H9 (cell line): ENCODE data around the gene ADGRL3. TPM values are rescaled to one million over a fixed set of nuclear protein-coding genes. Genes with fewer than 3 reads are reported as not detected.

Experiments used
- DNase-seq: peaks from one replicate; pipeline ENCODE4 v3.0.0-alpha.2; 2017
- H2AFZ ChIP-seq: one replicate; pipeline ENCODE4 v1.6.1; 2013; ENCODE audit warnings: mild to moderate bottlenecking, low read length, control low read depth, moderate library complexity
- H2AK5ac ChIP-seq: 2 replicates; pipeline ENCODE4 v1.6.1; 2013; ENCODE audit warnings: low read length, control low read depth, mixed read lengths; ENCODE audit not compliant: insufficient read length
- H2BK120ac ChIP-seq: one replicate; pipeline ENCODE4 v1.6.1; 2013; ENCODE audit warnings: low read depth, mild to moderate bottlenecking, low read length, control low read depth, inconsistent platforms; ENCODE audit not compliant: poor library complexity, severe bottlenecking
- H2BK12ac ChIP-seq: 2 replicates; pipeline ENCODE4 v1.6.1; 2013; ENCODE audit warnings: low read length, control low read depth, mixed read lengths, low read depth; ENCODE audit not compliant: insufficient read length
- H2BK15ac ChIP-seq: 2 replicates; pipeline ENCODE4 v1.6.1; 2013; ENCODE audit warnings: low read depth, low read length, control low read depth
- H2BK20ac ChIP-seq: one replicate; pipeline ENCODE4 v1.6.1; 2013; ENCODE audit warnings: low read depth, mild to moderate bottlenecking, low read length, control low read depth, inconsistent platforms; ENCODE audit not compliant: poor library complexity, severe bottlenecking
- H2BK5ac ChIP-seq: 2 replicates; pipeline ENCODE4 v1.6.1; 2013; ENCODE audit warnings: low read length, control low read depth, mixed read lengths; ENCODE audit not compliant: insufficient read length
- H3K14ac ChIP-seq: 2 replicates; pipeline ENCODE4 v1.6.1; 2013; ENCODE audit warnings: low read length, control low read depth; ENCODE audit not compliant: insufficient read depth
- H3K18ac ChIP-seq: 2 replicates; pipeline ENCODE4 v1.6.1; 2013; ENCODE audit warnings: low read depth, mild to moderate bottlenecking, mixed read lengths, low read length, control low read depth; ENCODE audit not compliant: insufficient read length
- H3K23ac ChIP-seq: 2 replicates; pipeline ENCODE4 v1.6.1; 2013; ENCODE audit warnings: low read length, control low read depth, mixed read lengths, low read depth; ENCODE audit not compliant: insufficient read length
- H3K23me2 ChIP-seq: 2 replicates; pipeline ENCODE4 v1.6.1; 2013; ENCODE audit warnings: low read depth, mild to moderate bottlenecking, mixed read lengths, low read length, control low read depth; ENCODE audit not compliant: insufficient read length, poor library complexity, severe bottlenecking
- H3K27ac ChIP-seq: 2 replicates; pipeline ENCODE4 v1.5.1; 2013; ENCODE audit warnings: low read length, control low read depth, mixed read lengths, low read depth; ENCODE audit not compliant: insufficient read length
- H3K27me3 ChIP-seq: 2 replicates; pipeline ENCODE4 v1.6.1; 2013; ENCODE audit warnings: low read length, control low read depth, inconsistent platforms; ENCODE audit not compliant: insufficient read depth
- H3K4ac ChIP-seq: 2 replicates; pipeline ENCODE4 v1.6.1; 2013; ENCODE audit warnings: low read depth, mild to moderate bottlenecking, control low read depth, inconsistent platforms, low read length, moderate library complexity
- H3K4me1 ChIP-seq: 2 replicates; pipeline ENCODE4 v1.6.1; 2013; ENCODE audit warnings: low read length, control low read depth, inconsistent platforms; ENCODE audit not compliant: insufficient read depth
- H3K4me2 ChIP-seq: 2 replicates; pipeline ENCODE4 v1.6.1; 2013; ENCODE audit warnings: low read length, control low read depth, mixed read lengths; ENCODE audit not compliant: insufficient read length, insufficient read depth
- H3K56ac ChIP-seq: 2 replicates; pipeline ENCODE4 v1.6.1; 2013; ENCODE audit warnings: low read depth, mild to moderate bottlenecking, mixed read lengths, low read length, control low read depth; ENCODE audit not compliant: insufficient read length
- H3K79me1 ChIP-seq: 2 replicates; pipeline ENCODE4 v1.6.1; 2013; ENCODE audit warnings: low read depth, mild to moderate bottlenecking, moderate library complexity, low read length, control low read depth, inconsistent platforms; ENCODE audit not compliant: insufficient read depth, poor library complexity, severe bottlenecking
- H3K79me2 ChIP-seq: 2 replicates; pipeline ENCODE4 v1.6.1; 2013; ENCODE audit warnings: low read length, control low read depth, inconsistent platforms; ENCODE audit not compliant: insufficient read depth
- H3K9ac ChIP-seq: 2 replicates; pipeline ENCODE4 v1.6.1; 2013; ENCODE audit warnings: low read length, control low read depth, mixed read lengths; ENCODE audit not compliant: insufficient read length; ENCODE audit errors: extremely low read depth
- H3K9me3 ChIP-seq: one replicate; pipeline ENCODE4 v1.6.1; 2013; ENCODE audit warnings: low read depth, low read length, inconsistent platforms; ENCODE audit not compliant: control insufficient read depth
- H3T11ph ChIP-seq: one replicate; pipeline ENCODE4 v1.6.1; 2013; ENCODE audit warnings: mild to moderate bottlenecking, low read length, control low read depth, inconsistent platforms
- H4K20me1 ChIP-seq: one replicate; pipeline ENCODE4 v1.6.1; 2013; ENCODE audit not compliant: control insufficient read depth, insufficient read length, insufficient read depth
- H4K5ac ChIP-seq: 2 replicates; pipeline ENCODE4 v1.6.1; 2013; ENCODE audit warnings: low read depth, mild to moderate bottlenecking, mixed read lengths, low read length, control low read depth; ENCODE audit not compliant: insufficient read length
- H4K8ac ChIP-seq: replicated peaks from 2 replicates; pipeline ENCODE4 v1.6.1; 2013; ENCODE audit warnings: low read length, control low read depth, mixed read lengths, low read depth; ENCODE audit not compliant: insufficient read length
- H4K91ac ChIP-seq: 2 replicates; pipeline ENCODE4 v1.6.1; 2013; ENCODE audit warnings: low read depth, mild to moderate bottlenecking, moderate library complexity, mixed read lengths, low read length, control low read depth; ENCODE audit not compliant: insufficient read length
- H3K27ac Mint-ChIP-seq, 3 experiments: 2 replicates in 2 of 3; 3 replicates in 1 of 3; pipeline ENCODE4 v1.8.0; 2020 to 2021; ENCODE audit warnings: mixed read lengths in 3 of 3, mild to moderate bottlenecking in 1 of 3, moderate library complexity in 1 of 3
- H3K27me3 Mint-ChIP-seq: 2 replicates; pipeline ENCODE4 v1.8.0; 2021; ENCODE audit warnings: low read depth, mild to moderate bottlenecking, moderate library complexity, mixed read lengths
- H3K36me3 Mint-ChIP-seq, 3 experiments: 2 replicates in 2 of 3; 3 replicates in 1 of 3; pipeline ENCODE4 v1.8.0; 2020 to 2021; ENCODE audit warnings: low read depth in 3 of 3, mixed read lengths in 3 of 3; ENCODE audit not compliant: insufficient read depth in 1 of 3
- H3K4me1 Mint-ChIP-seq, 2 experiments: 2 replicates each; pipeline ENCODE4 v1.8.0; 2020; ENCODE audit warnings: mixed read lengths in 2 of 2
- H3K4me3 Mint-ChIP-seq, 2 experiments: 2 replicates in 1 of 2; 3 replicates in 1 of 2; pipeline ENCODE4 v1.8.0; 2020 to 2021; ENCODE audit warnings: mild to moderate bottlenecking in 2 of 2, mixed read lengths in 2 of 2, moderate library complexity in 1 of 2
- H3K9me3 Mint-ChIP-seq, 2 experiments: 2 replicates in 1 of 2; 3 replicates in 1 of 2; pipeline ENCODE4 v1.8.0; 2020; ENCODE audit warnings: mild to moderate bottlenecking in 2 of 2, mixed read lengths in 2 of 2, moderate library complexity in 1 of 2
- total RNA-seq: library from RNA; stranded (reverse); gene quantifications from 2 replicates; pipeline ENCODE4 v1.2.1, GENCODE V29; 2021
- TF ChIP-seq, protein P1 (sequence below): fragments of 200-600 bp; sonication (generic); conservative IDR thresholded peaks from 3 replicates; pipeline ENCODE4 v1.8.0; 2021; ENCODE audit warnings: antibody characterized with exemption, mild to moderate bottlenecking

The ADGRL3 gene
- total RNA-seq, 1 experiment from 2014 or later, result 5.9 TPM

DNA sequence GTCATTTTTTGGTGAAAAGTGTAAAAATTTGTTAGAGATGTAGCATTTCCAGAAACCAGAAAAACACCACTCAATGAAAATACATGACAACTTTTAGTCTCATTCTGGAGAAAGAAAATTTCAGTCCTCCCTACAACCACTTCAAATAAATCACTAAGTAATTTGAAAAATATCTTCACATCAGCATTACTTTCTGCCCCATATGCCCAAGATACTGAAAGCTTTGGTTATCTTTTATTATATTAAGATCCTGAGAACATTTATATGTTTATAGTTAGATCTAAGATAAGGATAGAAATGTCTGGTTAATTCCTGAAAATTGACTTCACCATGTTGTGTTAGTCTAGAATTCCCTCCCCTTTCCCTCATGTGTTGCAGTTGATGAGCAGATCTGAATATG, 119.0 kb downstream of the ADGRL3 start:
- H2BK20ac ChIP-seq, result no peak overlapping the region
- H3K27me3 ChIP-seq, result no peaks in the 10 kb centered on the region
- no peak overlapping the region for H3K9ac ChIP-seq
- no peak overlapping the region for H2AFZ ChIP-seq
- no peak overlapping the region for H3K56ac ChIP-seq
- no peak overlapping the region for H3K27ac ChIP-seq
- H3K4ac ChIP-seq, result no peak overlapping the region
- no peak overlapping the region for H3K14ac ChIP-seq
- H3K9me3 Mint-ChIP-seq, result peaks cover 21 to 29% of the 10 kb centered on the region in 2 experiments
- no peak overlapping the region for H2BK12ac ChIP-seq
- TF ChIP-seq, protein P1, sequence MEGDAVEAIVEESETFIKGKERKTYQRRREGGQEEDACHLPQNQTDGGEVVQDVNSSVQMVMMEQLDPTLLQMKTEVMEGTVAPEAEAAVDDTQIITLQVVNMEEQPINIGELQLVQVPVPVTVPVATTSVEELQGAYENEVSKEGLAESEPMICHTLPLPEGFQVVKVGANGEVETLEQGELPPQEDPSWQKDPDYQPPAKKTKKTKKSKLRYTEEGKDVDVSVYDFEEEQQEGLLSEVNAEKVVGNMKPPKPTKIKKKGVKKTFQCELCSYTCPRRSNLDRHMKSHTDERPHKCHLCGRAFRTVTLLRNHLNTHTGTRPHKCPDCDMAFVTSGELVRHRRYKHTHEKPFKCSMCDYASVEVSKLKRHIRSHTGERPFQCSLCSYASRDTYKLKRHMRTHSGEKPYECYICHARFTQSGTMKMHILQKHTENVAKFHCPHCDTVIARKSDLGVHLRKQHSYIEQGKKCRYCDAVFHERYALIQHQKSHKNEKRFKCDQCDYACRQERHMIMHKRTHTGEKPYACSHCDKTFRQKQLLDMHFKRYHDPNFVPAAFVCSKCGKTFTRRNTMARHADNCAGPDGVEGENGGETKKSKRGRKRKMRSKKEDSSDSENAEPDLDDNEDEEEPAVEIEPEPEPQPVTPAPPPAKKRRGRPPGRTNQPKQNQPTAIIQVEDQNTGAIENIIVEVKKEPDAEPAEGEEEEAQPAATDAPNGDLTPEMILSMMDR, result no peak
- no peaks in the 10 kb centered on the region for H4K20me1 ChIP-seq
- H2BK5ac ChIP-seq, result no peak overlapping the region
- no peak overlapping the region for H4K5ac ChIP-seq
- H2AK5ac ChIP-seq, result no peak overlapping the region
- no peaks in the 10 kb centered on the region for H3K27me3 Mint-ChIP-seq
- no peak overlapping the region for H3T11ph ChIP-seq
- H3K27ac Mint-ChIP-seq, result no peak overlapping the region
- H3K4me2 ChIP-seq, result no peak overlapping the region
- H3K18ac ChIP-seq, result no peak overlapping the region
- peaks cover 15 to 31% (median 25%) of the 10 kb centered on the region in 3 experiments for H3K36me3 Mint-ChIP-seq
- peaks cover 6% of the 10 kb centered on the region for H3K9me3 ChIP-seq
- no peak overlapping the region for H3K4me3 Mint-ChIP-seq
- H3K4me1 ChIP-seq, result peaks cover 2% of the 10 kb centered on the region; the same call in 1 of the 2 replicates
- H2BK120ac ChIP-seq, result no peak overlapping the region
- H4K91ac ChIP-seq, result no peak overlapping the region
- no peak overlapping the region for H4K8ac ChIP-seq
- H2BK15ac ChIP-seq, result no peak overlapping the region
- H3K23ac ChIP-seq, result no peak overlapping the region
- no peaks in the 10 kb centered on the region for H3K79me1 ChIP-seq
- peaks cover 15 to 17% of the 10 kb centered on the region in 2 experiments for H3K4me1 Mint-ChIP-seq
- no peaks in the 10 kb centered on the region; the same call in 1 of the 2 replicates for H3K79me2 ChIP-seq
- H3K23me2 ChIP-seq, result no peaks in the 10 kb centered on the region
- DNase-seq, result no peak
